ENCODE results near the gene SPC24.
"Not testable (repeated sequence)": the region's sequence is repeated elsewhere in the genome, so short reads cannot be mapped to it uniquely, and the experiment has no call there.

Gene SPC24

DNA sequence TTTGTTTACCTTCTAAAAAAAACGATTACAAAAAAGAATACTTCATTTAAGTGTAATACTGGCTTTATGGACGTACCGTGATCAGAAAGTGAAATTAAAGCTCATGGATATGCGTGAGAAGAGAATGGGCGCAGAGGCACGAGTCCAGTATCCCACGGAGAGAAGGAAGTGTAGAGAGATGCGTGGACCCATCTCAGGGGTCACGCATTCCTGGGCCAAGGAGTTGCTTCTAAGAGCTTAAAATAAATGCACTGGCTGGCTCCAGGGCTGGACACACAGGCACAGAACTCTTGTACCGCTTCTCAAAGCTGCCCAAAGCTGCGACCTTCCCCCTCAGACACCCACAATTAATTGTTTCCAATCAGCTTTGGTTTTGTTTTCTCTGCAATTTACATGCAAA, 8.7 kb upstream of the SPC24 start:
- no peak for FAIRE-seq

DNA sequence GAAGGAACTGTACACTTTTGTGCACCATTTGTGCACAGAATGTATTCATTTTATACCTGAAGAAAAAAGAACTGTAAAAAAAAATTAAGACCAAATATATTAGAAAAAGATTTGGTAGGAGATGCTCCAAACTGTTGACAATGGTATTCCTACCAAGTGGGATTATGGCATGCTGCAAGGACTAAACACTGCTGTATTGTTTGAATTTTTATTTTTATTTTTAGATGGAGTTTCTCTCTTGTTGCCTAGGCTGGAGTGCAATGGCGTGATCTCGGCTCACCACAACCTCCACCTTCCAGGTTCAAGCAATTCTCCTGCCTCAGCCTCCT, 4.8 kb upstream of the SPC24 start:
- not testable (repeated sequence) for FAIRE-seq

DNA sequence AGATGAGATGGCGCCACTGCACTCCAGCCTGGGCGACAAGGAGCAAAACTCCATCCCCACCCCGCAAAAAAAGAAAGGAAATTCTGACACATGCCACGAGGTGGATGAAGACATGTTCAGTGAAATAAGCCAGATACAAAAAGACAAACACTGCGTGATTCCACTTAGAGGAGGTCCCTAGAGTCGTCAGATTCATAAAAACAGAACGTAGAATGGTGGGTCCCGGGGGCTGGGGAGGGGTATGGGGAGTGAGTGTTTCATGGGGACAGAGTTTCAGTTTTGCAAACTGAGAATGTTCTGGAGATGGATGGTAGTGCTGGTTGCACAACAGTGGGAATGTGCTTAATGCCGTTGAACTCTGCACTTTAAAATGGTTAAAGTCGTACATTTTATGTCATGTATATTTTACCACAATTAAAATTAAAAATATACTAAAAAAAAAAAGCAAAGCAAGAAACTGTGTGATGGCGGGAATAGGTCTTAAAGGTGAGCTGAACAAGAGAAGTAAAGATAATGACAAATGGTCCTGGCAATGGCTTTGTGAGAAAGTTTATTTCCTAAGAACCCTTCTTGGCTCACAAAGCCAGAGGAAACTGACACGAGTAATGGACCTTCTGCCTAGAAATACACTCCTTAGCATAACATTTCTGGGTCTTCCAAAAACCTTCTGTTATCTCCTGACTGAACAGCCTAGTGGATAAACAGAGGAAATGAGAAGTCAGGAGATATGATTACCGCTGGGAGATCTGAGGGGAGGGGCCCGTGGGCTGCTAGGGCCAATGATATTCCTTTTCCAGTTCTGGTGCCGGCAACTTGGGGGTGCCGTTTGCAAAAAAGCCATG, 4.2 kb upstream of the SPC24 start:
- FAIRE-seq, result no peak

DNA sequence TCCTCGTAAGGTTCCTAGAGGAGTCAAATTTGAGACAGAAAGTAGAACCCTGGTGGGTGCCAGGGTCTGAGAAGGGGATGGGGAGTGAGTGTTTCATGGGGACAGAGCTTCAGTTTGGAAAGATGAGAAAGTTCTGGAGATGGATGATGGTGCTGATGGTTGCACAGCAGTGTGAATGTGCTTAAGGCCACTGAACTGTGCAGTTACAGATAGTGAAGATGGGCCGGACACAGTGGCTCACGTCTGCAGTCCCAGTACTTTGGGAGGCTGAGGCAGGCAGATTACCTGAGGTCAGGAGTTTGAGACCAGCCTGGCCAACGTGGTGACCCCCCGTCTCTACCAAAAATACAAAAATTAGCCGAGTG, 917 bp downstream of the SPC24 start:
- FAIRE-seq, result no peak

DNA sequence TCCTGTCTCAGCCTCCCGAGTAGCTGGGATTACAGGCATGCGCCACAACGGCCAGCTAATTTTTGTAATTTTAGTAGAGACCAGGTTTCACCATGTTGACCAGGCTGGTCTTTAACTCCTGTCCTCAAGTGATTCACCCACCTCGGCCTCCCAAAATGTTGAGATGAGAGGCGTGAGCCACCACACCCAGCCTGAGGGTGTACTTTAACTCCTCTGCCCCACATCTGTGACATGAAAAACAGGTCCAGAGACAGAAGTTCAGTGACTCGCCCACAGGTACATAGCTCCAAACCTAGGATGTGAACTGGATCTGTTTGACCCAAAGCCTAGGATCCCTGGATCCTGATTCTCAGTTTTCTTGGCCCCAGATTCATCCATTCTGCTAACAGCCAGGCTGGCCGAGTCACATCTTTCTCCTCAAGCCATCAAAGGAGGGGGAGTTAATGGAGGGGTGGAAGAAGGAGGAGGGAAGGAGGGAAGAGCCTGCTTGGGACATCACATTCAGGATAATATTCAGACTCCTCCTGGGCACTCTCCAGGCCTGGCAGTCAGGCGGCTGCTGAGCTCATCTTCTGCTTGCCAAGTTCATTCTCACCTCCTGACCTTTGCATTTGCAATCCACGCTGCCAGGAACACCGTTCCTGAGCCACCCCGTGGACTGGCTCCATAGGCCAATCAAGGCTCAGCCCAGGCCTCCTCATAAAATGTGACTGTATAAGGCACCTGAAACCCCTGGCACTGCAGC, 3.1 kb downstream of the SPC24 start:
- FAIRE-seq, result no peak

DNA sequence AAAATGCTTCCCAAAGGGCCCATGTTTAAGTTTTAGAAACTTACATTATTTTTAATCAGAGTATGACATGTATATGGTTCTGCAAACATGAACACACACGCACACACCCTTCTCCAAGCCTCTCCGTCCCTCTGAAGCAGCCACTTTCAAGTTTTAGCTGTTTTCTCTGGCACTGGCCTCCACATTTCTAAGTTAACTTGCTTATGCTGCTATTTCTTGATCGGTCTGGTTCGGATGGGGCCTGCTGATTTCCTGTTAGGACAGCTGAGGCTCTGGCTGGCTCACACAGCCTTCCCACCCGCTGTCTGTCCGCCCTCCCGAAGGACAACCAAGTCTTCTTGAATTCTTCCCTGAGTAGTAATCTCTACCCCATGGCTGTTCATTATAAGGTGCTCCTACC, 4.4 kb downstream of the SPC24 start:
- no peak for FAIRE-seq

DNA sequence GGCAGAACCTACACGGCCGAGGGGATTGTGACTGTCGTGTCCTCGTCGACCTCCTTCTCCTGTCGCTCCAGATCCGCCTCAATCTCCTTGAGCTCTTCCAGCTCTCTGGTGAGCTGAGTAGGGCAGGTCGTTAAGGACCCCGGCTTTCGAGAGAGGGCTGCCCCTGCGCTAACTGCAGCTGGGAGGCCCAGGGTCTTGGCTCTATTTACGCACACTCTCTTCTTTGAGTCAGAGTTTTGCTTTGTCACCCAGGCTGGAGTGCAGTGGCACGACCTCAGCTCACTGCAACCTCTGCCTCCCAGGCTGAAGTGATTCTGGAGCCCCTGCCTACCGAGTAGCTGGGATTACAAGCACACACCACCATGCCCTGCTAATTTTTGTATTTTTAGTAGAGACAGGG, 7.6 kb downstream of the SPC24 start:
- no peak for FAIRE-seq

DNA sequence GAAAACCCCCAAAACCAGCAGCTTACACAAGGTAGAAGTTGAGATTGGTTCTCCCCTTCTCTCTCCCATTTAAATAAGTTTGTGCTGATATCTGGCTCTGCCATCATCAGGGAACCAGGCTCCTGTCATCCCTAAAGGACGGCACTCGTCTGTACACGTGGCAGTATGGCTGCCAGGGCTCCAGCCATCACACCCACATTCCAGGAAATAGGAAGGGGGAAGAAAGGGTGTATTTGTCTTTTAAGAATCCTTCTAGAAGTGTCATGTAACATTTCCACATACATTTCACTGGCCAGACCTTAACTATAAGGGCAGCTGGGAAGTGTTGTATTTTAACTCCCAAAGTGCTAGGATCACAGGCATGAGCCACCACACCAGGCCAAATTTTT, 10.1 kb downstream of the SPC24 start:
- no peak for FAIRE-seq

DNA sequence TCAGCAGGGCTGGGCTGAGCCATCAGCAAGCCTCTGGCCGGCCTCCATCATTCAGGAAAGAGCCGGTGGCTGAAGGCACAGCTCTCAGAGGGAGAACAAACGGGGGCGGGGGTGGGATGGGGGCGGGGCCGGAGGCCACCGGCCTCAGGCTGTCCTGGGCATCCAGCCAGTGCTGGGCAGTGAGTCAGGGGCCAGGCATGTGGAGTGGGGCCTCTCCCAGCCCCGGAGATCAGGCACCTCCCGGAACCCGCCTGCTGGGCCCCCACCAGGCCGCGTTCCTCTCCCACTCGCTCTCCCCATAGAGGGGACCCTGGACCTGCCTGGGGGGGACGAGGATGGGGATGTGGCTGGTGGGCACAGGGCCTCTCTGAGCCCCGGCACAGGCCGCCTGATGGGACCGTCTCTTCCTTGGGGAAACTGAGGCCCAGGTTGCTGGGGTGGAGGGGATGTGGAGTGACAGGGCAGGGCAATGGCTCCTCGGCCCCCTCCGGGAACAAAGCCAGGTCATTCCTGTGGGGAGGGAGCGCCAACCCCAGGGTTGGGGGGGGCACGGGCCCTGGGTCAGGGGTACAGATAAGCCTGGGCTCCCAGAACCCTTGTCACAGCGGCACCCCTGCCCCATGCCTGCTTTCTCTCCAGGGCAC, 12.9 kb downstream of the SPC24 start:
- no peak for FAIRE-seq

DNA sequence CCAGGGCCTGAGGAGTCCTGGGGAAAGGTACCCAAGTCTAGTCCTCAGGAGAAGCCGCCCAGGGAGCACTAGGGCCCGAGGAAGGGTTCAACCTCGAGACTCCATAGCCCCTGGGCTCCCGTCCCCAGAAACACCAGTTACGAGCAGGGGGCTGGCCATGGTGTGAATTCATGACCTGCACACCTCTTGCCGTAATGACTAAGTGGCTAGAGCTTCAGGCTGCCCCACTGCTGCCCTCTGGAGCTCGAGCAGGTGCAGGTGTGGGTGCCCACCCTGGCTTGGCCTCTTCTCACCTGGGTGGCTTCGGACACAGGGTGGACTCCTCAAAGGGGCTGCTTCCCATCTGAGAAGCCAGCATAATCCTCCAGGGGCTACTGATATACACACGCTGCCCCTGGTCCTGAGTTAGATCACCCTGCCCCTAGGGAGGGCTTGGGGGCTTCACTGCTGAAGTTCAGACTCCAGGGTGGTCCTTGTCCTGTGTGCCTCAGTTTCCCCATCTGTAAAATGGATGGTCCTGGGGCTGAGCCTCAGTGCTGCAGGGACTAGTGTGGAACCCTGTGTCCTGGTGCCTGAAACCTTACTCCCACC, 13.6 kb downstream of the SPC24 start:
- FAIRE-seq, result no peak

DNA sequence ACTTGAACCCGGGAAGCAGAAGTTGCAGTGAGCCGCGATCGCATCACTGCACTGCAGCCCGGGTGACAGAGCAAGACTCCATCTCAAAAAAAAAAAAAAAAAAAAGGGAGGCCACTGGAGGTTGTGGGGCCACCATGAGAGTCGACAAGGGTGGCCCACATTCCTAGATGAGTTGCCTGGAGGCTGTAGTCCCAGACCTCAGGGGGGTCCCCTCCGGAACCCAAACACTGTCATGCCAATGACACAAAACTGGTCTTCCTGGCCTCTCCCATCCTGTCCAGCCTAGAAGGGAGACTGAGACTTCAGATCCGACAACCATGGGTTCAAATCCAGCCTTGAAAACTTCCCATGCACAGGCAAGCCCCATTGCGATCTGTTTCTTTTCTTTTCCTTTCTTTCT, 14.7 kb downstream of the SPC24 start:
- no peak for FAIRE-seq

DNA sequence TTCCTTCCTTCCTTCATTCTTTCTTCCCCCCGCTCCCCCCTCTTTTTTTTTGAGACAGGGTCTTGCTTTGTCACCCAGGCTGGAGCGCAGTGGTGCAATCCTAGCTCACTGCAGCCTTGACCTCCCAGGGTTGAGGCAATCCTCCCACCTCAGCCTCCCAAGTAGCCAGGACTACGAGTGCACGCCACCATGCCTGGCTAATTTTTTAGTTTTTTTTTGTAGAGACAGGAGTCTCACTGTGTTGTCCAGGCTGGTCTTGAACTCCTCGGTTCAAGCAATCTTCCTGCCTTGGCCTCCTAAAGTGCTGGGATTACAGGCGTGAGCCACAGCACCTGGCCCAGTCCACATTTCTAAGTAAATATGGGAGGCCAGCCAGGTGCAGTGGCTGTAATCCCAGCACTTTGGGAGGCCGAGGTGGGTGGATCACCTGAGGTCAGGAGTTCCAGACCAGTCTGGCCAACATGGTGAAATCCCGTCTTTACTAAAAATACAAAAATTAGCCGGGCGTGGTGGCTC, 15.5 kb downstream of the SPC24 start:
- not testable (repeated sequence) for FAIRE-seq

DNA sequence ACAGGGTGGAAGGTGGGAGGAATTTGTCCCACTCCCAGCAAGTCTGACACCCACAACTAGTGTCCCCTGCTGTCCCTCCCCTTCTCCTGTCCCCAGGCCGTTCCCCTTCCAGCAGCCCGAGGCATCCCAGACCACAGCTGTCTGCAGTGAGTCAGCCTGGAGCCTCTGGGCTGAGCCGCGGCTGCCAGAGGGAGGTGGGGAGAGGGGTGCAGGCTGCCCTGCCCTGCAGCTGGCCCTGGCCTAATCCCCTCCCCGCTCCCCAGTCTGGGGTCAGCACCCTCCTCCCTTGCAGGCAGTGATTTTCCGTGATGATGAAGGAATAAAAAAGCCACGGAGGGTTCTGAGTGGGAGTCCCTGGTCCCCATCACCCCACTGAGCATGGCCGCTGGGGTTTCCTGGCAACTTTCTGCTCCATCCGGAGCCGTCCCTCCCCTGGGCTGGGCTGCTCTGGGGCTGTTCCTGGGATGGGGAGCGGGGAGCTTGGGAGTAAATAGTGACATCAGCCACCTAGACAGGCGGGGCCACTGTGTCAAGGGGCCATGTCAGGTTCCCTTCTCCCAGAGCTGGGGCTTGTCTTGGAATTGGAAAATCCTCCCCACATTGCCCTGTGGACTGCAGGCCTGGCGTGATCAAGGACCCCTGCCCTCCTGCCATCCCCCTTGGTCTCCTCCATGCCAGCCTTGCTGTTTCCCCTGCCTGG, 16.8 kb downstream of the SPC24 start:
- no peak for FAIRE-seq

DNA sequence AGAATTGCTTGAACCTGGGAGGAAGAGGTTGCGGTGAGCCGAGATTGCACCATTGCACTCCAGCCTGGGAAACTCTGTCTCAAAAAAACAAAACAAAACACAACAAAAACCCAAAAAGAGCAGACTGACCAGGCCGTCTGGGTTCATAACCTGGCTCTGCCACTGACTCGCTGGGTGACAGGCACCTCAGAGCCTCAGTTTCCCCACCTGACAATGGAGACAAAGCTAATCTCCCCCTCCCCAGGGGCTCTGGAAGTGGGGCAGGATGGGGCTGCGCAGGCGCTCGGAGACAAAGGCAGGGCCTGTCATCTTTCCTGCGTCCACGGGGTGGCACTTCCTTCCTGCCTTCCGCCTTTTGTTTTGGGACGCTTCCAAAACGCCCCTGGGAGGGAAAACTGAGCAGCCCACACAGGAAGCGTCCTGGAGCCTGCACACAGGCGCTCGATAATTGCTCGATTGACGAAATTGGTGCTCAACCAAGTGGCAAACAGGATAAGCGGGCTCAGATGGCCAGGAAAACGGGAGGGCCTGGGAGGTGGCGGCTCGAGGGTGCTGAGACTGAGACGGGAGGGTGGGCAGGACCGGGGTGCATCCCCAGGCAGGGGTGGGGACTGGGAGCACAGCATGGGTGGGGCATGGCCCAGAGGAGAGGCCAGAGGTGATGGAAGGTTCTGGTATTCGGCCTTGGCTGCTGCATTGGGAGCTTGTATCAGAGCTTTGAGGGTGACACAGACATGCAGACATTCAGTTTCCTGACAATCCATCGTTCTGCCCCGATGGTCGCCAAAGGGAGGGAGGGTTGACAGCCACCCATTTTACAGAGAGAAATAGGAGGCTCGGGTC, 17.8 kb downstream of the SPC24 start:
- no peak for FAIRE-seq

DNA sequence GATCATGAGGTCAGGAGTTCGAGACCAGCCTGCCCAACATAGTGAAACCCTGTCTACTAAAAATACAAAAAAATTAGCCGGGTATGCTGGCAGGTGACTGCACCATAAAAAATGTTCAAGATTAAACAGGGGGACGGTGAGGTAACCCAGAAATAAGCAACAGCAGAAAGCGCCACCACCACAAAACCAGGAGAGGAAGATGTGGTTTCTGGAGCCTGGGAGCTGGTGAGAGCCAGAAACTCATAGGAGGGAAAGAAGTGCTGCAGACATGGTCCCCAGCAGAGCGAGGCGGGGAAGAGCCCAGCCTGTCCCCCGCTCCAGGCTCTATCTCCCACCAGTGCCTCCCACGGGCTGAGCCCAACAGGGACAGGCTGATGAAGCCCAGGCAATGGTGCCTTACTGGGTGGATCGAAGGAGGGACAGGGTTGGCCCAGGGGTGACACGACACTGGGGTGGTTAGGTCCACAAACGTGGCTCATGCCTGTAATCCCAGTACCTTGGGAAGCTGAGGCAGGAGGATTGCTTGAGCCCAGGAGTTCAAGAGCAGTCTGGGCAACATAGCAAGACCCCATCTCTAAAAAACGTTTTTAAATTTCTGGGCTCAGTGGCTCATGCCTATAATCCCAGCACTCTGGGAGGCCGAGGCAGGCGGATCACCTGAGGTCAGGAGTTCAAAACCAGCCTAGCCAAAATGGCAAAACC, 19.0 kb downstream of the SPC24 start:
- FAIRE-seq, result no peak

DNA sequence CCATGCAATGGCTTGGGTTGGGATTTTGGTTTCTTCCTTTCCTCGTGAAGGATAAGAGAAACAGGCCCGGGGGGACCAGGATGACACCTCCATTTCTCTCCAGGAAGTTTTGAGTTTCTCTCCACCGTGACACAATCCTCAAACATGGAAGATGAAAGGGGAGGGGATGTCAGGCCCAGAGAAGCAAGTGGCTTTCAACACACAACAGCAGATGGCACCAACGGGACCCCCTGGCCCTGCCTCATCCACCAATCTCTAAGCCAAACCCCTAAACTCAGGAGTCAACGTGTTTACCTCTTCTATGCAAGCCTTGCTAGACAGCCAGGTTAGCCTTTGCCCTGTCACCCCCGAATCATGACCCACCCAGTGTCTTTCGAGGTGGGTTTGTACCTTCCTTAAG, 24.1 kb downstream of the SPC24 start:
- FAIRE-seq, result no peak

DNA sequence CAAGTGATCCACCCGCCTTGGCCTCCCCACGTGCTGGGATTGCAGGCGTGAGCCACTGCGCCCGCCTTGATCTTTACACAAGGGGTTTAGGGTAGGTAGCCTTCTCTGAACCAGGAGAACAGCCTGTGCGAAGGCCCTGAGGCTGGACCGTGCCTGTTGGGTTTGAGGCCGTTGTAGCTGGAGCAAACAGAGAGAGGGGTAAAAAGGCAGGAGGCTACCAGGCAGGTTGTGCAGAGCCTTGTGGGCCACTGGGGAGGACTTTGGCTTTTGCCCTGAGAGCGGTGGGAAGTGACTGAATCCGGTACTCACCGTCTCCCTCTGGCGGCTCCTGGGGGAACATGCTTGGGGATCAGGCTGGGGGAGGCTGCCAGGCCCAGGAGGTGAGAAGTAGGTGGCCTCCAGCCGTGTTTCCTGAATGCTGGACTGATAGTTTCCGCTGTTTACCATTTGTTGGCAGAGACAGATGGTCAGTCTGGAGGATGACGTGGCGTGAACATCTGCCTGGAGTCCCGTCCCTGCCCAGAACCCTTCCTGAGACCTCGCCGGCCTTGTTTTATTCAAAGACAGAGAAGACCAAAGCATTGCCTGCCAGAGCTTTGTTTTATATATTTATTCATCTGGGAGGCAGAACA, 24.6 kb downstream of the SPC24 start:
- FAIRE-seq, result no peak

DNA sequence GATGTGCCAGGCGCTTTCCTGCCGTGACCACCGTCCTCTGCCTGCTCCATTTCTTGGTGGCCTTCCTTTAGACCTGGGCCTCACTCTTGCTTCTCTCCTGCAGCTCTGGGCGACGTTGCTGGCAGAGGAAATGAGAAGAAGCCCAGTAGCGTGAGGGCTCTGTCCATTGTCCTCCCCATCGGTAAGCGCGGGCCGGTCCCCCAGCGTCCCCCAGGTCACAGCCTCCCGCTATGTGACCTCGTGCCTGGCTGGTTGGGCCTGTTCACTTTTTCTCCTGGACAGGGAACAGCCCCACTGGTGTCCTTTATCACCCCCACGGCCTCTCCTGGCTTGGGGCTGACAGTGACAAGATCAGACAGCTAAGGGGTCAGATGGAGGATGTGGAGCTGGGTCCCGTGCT, 27.7 kb downstream of the SPC24 start:
- no peak for FAIRE-seq

DNA sequence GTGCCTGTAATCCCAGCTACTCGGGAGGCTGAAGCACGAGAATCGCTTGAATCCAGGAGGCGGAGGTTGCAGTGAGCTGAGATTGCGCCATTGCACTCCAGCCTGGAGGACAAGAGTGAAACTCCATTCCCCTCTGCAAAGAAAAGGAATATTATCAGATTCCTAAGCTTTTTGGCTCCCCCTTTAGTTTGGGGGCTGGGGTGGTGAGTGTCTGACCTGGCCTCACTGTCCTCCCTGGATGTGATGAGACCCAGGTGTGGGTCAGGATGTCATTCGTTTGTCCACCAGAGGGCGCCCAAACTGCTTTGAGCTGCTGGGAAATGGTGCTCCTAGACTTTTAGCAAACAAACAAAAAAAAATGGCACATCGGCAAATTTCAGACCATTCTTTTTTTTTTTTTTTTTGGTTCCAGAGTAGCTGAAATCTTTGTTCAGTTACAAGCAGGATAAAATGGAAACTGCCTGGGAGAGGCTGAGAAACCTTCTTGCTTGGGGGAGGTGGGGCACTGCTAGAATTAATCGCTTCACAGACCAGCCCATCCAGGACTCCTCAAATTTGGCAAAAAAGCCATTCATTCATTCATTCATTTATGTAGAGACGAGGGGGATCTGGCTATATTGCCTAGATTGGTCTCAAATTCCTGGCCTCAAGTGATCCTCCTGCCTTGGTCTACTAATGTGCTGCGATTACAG, 29.4 kb downstream of the SPC24 start:
- FAIRE-seq, result no peak

DNA sequence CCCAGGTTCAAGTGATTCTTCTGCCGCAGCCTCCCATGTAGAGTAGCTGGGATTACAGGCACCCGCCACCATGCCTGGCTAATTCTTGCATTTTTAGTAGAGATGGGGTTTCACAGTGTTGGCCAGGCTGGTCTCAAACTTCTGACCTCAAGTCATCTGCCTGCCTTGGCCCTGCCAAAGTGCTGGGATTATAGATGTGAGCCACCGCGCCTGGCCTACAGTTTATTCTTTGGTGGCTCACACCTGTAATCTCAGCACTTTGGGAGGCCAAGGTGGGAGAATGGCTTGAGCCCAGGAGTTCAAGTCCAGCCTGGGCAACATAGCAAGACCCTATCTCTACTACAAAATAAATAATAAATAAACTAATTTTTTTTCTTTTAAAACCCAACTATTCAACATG, 31.4 kb downstream of the SPC24 start:
- not testable (repeated sequence) for FAIRE-seq
